DOHH2 (cell line): ENCODE measurements around the gene ADCY4.

ENCODE experiments used
- EZH2phosphoT487 ChIP-seq: fragments of 200-600 bp; sonication (generic); IDR thresholded peaks from 2 replicates; pipeline ENCODE4 v1.6.1; 2017; ENCODE audit warnings: borderline replicate concordance, mild to moderate bottlenecking, antibody characterized with exemption, low read length, moderate library complexity, mixed read lengths
- TF ChIP-seq, protein P1 (sequence below): fragments of 200-600 bp; sonication (generic); IDR thresholded peaks from one replicate; pipeline ENCODE4 v1.5.1; 2014; ENCODE audit warnings: antibody characterized with exemption, mild to moderate bottlenecking, low read depth, low read length; ENCODE audit not compliant: poor library complexity, severe bottlenecking

DNA sequence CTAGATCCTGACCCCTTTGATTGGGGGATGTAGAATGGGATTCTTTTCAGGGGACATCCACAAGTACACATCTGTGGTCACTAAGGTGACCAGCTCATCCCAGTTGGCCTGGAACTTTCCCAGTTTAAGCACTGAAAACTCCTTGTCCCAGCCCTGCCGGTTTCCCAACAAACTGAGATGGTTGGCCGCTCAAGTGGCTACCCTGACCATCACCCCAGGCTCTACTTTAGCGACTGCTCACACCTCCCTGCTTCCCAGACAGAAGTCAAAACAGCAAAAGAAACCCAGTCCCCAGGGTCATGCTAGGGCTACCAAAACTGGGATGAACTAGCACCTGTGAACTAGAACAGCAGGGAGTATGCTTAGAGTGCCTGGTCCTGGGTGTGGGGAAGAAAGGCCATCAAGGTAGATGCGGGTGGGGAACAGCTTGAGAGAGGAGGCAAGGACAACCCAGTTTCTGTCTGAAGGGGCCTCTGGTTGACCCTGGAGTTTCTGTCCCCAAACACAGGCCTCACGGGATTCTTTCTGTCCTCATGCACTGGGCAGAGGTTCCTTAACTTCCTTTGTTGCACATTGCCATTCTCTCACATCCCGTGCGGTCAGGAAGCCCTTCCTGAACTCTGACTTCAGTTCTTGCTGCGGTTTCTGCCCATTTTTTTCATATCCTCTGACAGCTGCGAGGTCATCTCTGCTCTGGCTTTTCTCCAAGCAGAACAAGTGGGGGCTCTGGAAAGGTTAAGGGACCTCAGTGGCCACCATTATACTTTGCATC is 21.9 kb downstream of the ADCY4 start:
- TF ChIP-seq, protein P1, sequence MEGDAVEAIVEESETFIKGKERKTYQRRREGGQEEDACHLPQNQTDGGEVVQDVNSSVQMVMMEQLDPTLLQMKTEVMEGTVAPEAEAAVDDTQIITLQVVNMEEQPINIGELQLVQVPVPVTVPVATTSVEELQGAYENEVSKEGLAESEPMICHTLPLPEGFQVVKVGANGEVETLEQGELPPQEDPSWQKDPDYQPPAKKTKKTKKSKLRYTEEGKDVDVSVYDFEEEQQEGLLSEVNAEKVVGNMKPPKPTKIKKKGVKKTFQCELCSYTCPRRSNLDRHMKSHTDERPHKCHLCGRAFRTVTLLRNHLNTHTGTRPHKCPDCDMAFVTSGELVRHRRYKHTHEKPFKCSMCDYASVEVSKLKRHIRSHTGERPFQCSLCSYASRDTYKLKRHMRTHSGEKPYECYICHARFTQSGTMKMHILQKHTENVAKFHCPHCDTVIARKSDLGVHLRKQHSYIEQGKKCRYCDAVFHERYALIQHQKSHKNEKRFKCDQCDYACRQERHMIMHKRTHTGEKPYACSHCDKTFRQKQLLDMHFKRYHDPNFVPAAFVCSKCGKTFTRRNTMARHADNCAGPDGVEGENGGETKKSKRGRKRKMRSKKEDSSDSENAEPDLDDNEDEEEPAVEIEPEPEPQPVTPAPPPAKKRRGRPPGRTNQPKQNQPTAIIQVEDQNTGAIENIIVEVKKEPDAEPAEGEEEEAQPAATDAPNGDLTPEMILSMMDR = no peak
- no peak for TF ChIP-seq EZH2phosphoT487
